HG03432 (cell line): ENCODE data around the gene HSPA2.
"Not testable (repeated sequence)": the region's sequence is repeated elsewhere in the genome, so short reads cannot be mapped to it uniquely, and the experiment has no call there.

ENCODE experiments used
- ATAC-seq: cut with Tn5 transposase; IDR thresholded peaks from one replicate; pipeline ENCODE4 v1.9.1; 2021; ENCODE audit warnings: mild to moderate bottlenecking, moderate library complexity; ENCODE audit not compliant: unreplicated experiment

Gene HSPA2

DNA sequence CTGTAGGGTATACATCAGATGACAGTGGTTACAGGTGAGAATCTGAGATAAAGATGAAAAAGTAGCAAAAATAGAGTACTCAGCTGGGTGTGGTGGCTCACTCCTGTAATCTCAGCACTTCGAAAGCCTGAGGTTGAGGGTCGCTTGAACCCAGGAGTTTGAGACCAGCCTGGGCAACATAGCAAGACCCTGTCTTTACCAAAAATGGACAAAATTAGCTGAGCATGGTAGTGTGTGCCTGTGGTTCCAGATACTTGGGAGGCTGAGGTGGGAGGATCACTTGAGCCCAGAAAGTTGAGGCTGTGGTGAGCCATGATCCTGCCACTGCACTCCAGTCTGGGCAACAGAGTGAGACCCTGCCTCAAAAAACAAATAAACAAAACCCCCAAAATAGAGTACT is 17.7 kb downstream of the HSPA2 start:
- ATAC-seq = not testable (repeated sequence)

DNA sequence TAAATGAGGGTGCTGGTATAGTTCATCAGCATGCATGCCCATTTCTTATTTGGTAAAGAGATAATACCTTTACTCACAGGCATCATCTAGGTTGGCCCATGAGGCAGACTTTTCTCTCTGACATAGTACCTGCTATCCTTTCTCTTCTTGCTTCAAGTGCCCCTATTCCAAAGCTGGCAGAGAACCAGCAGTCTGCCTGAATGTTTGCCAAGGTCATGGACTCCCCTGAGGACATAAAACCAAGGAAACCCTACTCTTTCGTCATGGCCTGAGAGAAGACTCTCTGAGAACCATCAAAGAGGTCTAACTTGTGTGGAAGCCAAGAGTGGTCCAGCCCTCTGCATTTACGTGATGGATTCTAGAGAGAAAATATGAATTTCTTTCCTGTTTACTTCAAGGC is 21.1 kb downstream of the HSPA2 start:
- no peak for ATAC-seq

DNA sequence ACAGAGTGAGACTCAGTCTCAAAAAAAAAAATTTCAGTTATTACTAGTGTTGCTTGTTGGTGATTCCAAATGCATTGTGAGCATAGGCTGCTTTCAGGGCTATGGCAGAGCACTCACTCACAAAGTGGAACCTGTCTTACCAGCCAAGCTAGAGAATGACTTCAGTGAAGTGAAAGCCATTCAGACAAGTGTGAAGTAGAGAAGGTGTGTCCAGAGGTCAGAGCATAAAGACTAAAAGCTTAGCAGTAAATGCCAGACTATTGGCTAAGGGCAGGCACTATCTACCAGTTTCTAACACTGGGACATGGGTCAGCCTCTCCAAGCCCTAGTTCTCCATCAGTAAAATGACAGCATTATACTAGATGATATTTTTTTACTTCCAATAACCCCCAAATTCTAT is 21.9 kb downstream of the HSPA2 start:
- no peak for ATAC-seq

DNA sequence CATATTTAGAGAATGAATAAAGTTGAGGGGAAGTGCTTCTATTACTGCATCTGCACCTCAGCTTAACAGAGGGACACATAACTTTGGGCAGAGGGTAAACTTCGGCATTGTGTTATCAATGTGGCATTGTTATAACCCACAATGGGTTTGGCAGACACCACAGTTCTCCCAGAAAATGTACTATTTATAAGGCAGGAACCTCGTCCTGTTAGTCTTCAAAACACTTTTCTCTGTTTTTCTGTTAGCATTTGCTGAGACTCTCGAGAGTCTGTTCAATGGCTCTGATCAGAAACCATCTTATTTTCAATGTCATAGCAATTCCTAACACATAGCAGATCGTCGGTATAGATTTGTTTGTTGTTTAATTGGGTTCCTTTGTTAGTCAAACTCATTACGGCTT is 23.2 kb downstream of the HSPA2 start:
- ATAC-seq = no peak

DNA sequence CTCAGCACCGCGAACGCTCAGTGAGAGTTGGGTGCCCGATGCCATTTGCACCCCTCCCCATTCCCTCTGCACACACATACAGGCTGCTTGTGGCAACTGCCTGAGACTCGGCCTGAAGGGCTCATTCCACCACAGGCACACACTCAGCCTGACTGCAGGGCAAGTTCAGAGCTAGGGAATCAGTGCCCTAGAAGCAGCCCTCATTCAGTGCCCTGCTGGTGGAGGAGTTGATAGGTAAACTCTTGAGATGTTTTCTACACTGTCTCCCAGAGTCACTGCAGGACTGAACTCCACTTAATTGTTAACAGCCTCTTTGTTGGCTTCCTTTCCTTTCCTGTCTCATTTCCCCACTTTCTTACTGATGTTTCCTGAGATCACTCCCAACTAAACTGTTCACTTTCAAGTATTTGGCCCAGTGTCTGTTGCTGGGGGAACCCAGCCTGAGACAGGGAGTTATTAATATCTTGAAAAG is 26.1 kb downstream of the HSPA2 start:
- ATAC-seq = no peak

DNA sequence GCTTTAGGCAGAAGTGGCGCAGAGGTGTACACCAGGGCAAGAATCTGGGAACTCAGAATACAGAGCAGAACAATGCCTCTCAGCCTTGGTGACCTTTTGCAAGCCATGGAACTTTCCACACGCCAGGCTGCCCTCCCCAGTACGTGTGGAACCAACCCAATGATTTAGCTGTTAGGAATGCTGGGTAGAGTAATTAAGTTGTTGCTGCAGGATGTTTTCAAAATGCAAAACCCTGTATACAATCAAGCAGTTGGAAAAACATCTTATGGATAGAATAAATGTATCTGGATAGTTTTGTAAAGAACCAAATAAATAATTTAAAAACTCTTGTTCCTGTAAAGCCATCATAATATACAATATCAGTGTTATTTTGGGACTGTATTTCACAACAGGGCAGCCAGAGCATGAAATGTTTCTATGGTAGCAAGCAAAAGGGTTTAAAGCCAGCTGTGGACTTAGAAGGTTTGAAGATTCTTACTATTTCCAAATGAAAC is 28.6 kb downstream of the HSPA2 start:
- no peak for ATAC-seq

DNA sequence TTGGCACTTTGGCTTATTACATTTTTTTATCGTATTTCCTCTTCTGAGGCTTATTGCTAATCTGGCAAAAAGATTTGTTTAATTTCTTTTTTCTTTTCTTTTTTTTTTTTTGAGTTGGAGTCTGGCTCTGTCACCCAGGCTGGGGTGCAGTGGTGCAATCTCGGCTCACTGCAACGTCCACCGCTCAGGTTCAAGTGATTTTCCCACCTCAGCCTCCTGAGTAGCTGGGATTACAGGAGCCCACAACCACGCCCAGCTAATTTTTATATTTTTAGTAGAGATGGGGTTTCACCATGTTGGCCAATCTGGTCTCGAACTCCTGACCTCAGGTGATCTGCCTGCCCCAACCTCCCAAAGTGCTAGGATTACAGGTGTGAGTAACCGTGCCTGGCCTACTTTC is 29.1 kb downstream of the HSPA2 start:
- ATAC-seq = not testable (repeated sequence)

DNA sequence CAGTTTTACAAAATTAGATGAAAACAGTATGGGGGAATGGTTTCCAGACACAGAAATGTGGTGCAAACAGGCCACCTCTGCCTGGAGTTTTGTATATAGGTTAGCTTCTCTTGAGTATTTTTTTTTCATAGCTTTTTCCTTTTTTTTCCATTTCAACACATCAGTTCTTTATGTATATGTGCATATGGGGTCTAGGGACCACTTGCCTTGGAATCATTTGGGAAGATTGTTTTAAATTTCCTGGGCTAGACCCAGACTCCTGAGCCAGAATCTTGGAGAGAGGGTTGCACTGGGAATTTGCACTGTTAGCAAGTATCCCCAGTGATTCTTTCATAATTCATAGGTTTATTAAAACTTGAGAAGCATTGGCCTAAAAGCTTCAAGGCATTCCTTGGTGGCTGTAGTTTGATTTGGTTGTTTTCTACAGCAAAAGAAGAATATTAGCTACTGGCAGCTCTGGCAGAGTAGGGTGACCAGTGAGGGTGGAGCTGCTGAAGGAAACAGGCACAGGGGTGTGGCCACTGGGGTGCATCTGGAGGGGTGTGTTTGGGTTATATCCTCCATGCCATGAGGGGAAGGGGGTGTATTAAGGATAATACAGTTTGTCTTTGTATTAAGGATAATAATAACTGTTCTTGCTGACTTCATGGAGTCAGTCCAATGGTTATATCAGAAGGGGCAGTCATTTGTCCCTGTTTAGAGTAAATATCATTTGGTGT is 32.0 kb downstream of the HSPA2 start:
- ATAC-seq = no peak

DNA sequence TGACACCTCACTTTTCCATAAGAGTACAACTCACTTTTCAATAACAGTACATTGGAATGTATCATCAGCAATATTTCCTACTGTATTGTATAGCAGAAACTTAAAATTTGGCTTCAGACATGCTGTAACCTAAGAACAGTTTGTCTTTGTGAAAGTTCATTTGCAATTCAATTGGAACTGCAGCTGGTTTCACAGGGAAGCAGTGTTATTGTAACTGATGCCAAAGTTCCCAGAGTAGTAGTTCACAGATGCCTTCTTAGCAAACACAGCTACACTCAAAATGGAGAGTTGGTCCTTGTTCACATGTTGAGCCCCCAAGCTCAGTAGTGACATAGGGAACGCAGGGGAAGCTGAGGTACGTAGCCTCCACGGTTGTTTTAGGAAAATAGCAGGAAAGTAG is 32.6 kb downstream of the HSPA2 start:
- no peak for ATAC-seq

DNA sequence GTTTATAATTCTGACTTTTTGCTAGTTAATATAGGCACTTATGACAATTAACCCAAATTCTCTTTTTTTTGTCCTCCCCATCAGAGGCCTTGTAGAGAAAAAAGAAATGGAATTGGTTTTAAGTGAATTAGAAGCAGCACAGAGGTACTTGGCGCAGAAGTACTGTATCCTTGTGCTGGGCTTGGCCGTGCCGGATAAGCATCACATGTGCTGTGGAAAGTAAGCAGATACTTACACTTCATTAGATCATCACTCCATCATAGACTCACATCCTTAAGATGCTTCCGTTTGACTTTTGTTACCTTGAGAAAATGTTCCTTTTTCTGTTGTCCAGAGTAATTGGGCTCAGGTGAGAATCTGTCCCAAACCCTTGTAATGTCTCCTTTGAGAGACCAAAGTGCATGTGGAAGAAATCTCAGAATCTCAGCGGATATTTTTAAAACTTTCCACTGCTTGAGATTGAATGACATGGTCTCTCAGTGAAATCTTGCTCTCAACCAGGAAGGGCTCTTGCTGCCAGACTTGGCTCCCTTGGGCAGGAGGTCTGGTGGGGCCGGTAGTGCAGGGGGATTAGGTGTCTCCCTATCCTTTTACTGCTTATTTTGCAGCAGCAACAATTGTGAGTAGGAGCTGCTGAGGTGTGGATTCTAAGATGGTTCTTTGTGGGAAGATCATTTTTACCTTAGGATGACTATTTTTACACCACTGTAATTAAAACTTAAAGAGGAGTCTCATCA is 34.0 kb downstream of the HSPA2 start:
- no peak for ATAC-seq

DNA sequence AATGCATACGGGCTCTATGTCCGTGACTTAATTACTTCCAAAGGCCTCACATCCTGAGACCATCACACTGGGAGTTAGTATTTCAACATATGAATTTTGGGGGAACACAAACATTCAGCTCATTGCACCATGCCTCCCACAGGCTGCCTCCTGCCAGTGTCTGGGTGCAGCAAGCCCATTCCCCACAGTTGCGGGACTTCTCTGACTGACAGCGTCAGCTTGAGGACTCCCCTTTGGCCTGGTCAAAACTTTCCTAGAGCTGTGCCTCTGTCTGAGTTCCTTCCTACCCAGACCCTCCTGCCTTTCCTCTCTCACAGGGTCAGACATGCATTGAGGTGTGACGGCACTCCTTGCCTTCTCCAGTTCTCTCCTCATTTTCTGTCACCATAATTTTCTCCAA is 36.7 kb downstream of the HSPA2 start:
- ATAC-seq = no peak

DNA sequence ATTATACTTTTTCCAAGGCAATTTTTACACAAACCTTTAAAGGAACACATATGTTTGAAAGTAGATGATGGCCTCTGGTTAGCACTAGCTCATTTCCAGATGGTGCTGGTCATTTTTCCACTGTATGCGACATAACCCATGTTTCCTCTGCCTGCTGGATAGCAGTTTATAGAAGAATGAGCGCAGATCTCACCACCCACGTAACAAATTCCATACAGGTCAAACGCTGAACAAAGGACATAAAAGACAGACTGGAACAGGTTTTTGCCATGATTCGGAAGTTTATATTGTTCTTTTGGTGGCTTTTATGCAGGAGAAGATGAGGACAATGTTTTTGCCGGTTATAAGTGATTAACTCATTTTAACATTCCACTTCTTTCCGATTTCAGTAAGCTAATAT is 39.9 kb downstream of the HSPA2 start:
- ATAC-seq = no peak

DNA sequence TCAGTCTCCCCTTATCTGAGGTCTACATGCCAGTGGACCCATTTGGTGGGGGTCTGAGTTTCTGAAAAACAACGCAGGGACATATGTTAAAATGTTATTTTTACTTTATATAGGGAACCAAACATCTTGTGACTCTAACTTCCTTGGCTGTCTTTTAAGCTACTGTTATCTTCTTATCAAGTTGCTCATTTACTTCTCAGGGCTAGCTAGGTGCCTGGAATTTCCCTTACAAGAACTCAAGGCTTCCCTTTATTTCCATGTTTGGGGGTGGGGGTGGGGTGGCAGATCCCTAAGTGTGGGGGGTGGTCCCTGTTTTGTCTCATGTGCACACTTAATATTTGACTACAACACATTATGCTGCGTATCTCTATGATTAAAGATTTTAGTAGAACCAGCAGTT is 40.8 kb downstream of the HSPA2 start:
- no peak for ATAC-seq

DNA sequence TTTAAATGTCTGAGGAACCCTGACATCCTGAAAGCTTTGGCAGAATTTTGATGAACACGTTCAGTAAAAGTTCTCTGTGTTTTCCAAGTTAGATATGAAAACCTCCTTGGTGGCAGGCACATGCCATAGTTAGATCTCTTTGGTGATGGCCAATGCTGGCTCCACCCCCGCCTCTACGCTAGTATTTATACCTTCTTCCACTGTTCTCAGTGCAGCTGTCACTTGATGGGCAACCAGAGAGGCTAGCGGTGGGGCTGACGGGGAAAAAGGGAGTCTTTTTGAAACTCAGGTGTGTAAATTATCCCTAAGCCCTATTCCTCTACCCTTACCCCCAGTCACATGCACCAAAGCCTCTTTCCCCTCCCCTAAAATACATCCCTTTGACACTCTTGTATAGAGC is 41.3 kb downstream of the HSPA2 start:
- ATAC-seq = no peak

DNA sequence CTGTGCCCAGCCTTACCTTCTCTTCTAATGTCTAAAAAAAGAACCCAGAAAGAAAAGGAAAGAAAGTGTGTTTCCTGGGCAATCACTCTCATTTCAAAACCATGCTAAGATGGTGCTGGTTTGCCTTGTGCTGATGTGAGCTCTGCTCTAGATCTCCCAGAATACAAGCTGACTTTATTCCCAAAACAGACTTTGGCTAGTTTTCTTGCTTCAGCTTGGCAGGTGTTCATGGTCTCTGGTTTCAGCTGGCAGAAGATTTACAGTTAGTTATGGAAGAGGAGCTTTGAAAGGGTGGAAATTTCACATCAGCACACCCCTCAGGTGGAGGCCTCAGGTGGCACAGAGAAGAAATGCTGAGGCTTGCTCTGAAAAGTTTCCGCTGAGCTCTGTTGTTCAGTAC is 43.6 kb downstream of the HSPA2 start:
- no peak for ATAC-seq

DNA sequence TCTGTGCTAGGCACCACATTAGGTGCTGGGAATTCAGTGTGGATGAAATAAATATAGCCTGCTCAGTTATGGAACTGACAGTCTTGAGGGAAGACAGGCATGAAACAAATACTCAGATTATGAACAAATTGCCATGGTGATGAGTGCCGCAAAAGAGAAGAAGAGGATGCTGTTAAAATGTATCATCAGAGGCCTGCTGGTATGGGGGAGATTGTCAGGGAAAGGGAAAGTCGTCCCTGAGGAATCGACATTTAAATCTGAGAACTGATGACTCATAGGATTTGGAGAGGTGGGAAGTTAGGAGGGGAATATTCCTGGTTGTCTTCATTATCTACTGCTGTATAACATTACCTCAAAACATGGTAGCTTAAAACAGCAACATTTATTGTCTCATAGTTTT is 51.3 kb downstream of the HSPA2 start:
- no peak for ATAC-seq
